ENCODE measurements around the gene BCLAF1.

The BCLAF1 gene

DNA sequence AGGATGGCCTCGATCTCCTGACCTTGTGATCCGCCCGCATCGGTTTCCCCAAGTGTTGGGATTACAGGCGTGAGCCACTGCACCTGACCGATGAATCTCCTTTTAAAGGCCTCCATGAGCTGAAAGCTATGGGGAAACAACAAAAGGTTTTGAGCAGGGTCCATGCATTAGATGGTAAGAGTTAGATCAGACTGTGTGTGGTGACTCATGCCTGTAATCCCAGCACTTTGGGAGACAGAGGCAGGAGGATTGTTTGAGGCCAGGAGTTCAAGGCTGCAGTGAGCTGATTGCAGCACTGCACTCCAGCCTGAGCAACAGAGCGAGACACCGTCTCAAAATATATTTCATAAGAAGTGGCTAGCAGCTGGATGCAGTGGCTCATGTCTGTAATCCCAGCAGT lies 41.0 kb upstream of the BCLAF1 start:
- no peak for DNase-seq
- no peak overlapping the region for H3K9ac ChIP-seq (ENCODE audit: low read depth, low read length)
- H2AFZ ChIP-seq (ENCODE audit: low read depth, low read length): no peak overlapping the region
- H3K4me2 ChIP-seq (ENCODE audit: insufficient read depth, low read length): no peak overlapping the region
- no peaks in the 10 kb centered on the region for H3K36me3 ChIP-seq (ENCODE audit: insufficient read depth, low read length)
- peaks cover 11% of the 10 kb centered on the region for H3K27me3 ChIP-seq (ENCODE audit: insufficient read depth, low read length, poor library complexity)
- H3K4me3 ChIP-seq (ENCODE audit: low read depth in 1 of 2, low read length in 2 of 2): no peak overlapping the region
- no peak for ATAC-seq (ENCODE audit: insufficient read depth, low read depth)
- H3K9me3 ChIP-seq (ENCODE audit: insufficient read depth, low read length, severe bottlenecking): no peaks in the 10 kb centered on the region
- H3K27ac ChIP-seq (ENCODE audit: low read length): no peak overlapping the region
- H3K4me1 ChIP-seq (ENCODE audit: insufficient read depth, low read length): no peaks in the 10 kb centered on the region
- no peaks in the 10 kb centered on the region for H4K20me1 ChIP-seq (ENCODE audit: insufficient read depth, low read length)
- no peaks in the 10 kb centered on the region for H3K79me2 ChIP-seq (ENCODE audit: insufficient read depth, low read length)
- no peak for TF ChIP-seq EZH2 (IDR thresholded peaks at IDR 0.05; ENCODE audit: borderline replicate concordance, low read depth, low read length, severe bottlenecking)
- TF ChIP-seq, protein P1, sequence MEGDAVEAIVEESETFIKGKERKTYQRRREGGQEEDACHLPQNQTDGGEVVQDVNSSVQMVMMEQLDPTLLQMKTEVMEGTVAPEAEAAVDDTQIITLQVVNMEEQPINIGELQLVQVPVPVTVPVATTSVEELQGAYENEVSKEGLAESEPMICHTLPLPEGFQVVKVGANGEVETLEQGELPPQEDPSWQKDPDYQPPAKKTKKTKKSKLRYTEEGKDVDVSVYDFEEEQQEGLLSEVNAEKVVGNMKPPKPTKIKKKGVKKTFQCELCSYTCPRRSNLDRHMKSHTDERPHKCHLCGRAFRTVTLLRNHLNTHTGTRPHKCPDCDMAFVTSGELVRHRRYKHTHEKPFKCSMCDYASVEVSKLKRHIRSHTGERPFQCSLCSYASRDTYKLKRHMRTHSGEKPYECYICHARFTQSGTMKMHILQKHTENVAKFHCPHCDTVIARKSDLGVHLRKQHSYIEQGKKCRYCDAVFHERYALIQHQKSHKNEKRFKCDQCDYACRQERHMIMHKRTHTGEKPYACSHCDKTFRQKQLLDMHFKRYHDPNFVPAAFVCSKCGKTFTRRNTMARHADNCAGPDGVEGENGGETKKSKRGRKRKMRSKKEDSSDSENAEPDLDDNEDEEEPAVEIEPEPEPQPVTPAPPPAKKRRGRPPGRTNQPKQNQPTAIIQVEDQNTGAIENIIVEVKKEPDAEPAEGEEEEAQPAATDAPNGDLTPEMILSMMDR (IDR thresholded peaks at IDR 0.05; ENCODE audit: borderline replicate concordance, extremely low read depth, low read length, poor library complexity, severe bottlenecking): no peak

DNA sequence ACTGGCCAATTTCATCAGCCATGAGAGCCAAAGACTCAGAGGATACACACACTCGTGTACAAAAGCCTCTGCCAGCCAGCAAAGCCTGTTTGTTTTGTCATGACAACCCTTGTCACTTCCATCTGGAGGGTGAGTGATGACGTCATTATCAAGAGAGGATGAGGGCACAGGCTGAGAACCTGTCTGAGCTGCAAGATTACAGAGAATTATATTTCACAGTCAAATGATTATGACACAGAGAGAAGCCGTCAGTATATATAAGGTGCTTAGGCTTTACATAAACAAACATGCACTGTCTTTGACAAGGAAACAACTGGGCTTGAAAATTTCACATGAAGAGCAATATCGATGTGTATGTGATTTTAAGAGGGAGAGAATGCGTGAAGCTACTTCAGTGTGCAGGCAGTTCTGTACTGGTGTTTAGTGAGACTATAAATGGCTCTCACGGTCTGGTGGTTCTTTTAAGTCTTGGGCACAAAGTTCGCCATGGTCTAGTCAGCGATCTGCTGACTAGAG lies 36.5 kb upstream of the BCLAF1 start:
- Histone ChIP-seq H4K20me1 (ENCODE audit: insufficient read depth, low read length) (no peaks in the 10 kb centered on the region), H3K79me2 (ENCODE audit: insufficient read depth, low read length) (no peaks in the 10 kb centered on the region), H3K4me2 (ENCODE audit: insufficient read depth, low read length) (no peak overlapping the region), H3K36me3 (ENCODE audit: insufficient read depth, low read length) (no peaks in the 10 kb centered on the region), H3K27ac (ENCODE audit: low read length) (no peak overlapping the region), H3K9ac (ENCODE audit: low read depth, low read length) (no peak overlapping the region), H3K4me3 (ENCODE audit: low read depth in 1 of 2, low read length in 2 of 2) (no peak overlapping the region), H3K27me3 (ENCODE audit: insufficient read depth, low read length, poor library complexity) (peaks cover 9% of the 10 kb centered on the region), H3K9me3 (ENCODE audit: insufficient read depth, low read length, severe bottlenecking) (no peaks in the 10 kb centered on the region), H2AFZ (ENCODE audit: low read depth, low read length) (no peak overlapping the region), H3K4me1 (ENCODE audit: insufficient read depth, low read length) (no peaks in the 10 kb centered on the region)
- DNase-seq (no peak), ATAC-seq (ENCODE audit: insufficient read depth, low read depth) (no peak)
- TF ChIP-seq EZH2 (IDR thresholded peaks at IDR 0.05; ENCODE audit: borderline replicate concordance, low read depth, low read length, severe bottlenecking): no peak
- TF ChIP-seq, protein P1 (IDR thresholded peaks at IDR 0.05; ENCODE audit: borderline replicate concordance, extremely low read depth, low read length, poor library complexity, severe bottlenecking): no peak

DNA sequence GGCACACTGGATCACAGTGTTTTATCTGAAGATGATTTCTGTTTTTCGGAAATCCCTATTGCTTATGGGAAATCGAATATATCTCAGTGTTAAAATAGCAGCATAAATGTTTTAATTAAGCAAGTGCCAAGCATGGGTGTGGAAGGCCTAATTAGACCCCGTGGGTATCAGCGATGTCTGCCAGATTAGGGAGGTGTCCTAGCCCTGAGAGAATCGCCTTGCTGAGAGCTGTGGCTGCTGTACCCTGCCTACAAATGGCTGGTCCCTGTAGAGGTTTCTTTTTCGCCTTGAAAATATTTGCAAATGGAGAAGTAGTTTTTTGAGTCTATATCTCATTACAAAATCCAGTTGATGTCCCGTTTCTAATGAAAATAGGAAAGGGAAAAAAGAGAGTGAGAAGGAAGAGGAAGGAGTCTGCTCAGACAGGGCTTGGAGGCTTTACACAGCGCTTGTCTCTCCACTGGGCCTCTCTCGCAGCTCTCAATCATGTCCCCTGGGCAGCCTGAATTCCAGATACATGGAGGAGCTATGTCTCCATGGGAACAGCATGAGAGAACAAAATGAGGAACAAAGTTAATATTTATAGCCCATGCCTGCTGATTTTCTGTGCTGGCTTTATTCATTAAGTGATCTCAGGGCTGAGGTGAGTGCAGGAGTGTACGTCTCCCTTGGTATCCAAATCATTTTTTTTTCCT lies 35.2 kb upstream of the BCLAF1 start:
- DNase-seq: no peak
- Histone ChIP-seq H3K9me3 (ENCODE audit: insufficient read depth, low read length, severe bottlenecking) (no peaks in the 10 kb centered on the region), H3K36me3 (ENCODE audit: insufficient read depth, low read length) (no peaks in the 10 kb centered on the region), H2AFZ (ENCODE audit: low read depth, low read length) (no peak overlapping the region), H3K79me2 (ENCODE audit: insufficient read depth, low read length) (no peaks in the 10 kb centered on the region), H3K4me3 (ENCODE audit: low read depth in 1 of 2, low read length in 2 of 2) (no peak overlapping the region), H3K9ac (ENCODE audit: low read depth, low read length) (no peak overlapping the region), H3K4me2 (ENCODE audit: insufficient read depth, low read length) (no peak overlapping the region), H3K27ac (ENCODE audit: low read length) (no peak overlapping the region), H3K27me3 (ENCODE audit: insufficient read depth, low read length, poor library complexity) (peaks cover 9% of the 10 kb centered on the region), H4K20me1 (ENCODE audit: insufficient read depth, low read length) (no peaks in the 10 kb centered on the region), H3K4me1 (ENCODE audit: insufficient read depth, low read length) (no peaks in the 10 kb centered on the region)
- ATAC-seq (ENCODE audit: insufficient read depth, low read depth): no peak
- TF ChIP-seq, protein P1 (IDR thresholded peaks at IDR 0.05; ENCODE audit: borderline replicate concordance, extremely low read depth, low read length, poor library complexity, severe bottlenecking): no peak
- no peak for TF ChIP-seq EZH2 (IDR thresholded peaks at IDR 0.05; ENCODE audit: borderline replicate concordance, low read depth, low read length, severe bottlenecking)

All from DND-41 (cell line).